ENCODE data around the gene COX6A2. TPM values are rescaled to one million over a fixed set of nuclear protein-coding genes. Genes with fewer than 3 reads are reported as not detected.
"Not testable (repeated sequence)": the region's sequence is repeated elsewhere in the genome, so short reads cannot be mapped to it uniquely, and the experiment has no call there.

Gene COX6A2
- total RNA-seq, 1 donor from 2014 or later, result not detected

- intact Hi-C loops (cut with micrococcal nuclease), result loop anchor here (2.0 kb wide), 1 partner anchor 15 kb away; no protein-coding TSS in a partner anchor
Observed at GRCh38 chr16:31461921-31462804, 34.0 kb upstream of the COX6A2 start.

- intact Hi-C loops (cut with micrococcal nuclease), result loop anchor here (2.0 kb wide), 1 partner anchor 15 kb away; no protein-coding TSS in a partner anchor
Observed at GRCh38 chr16:31461201-31461920, 33.2 kb upstream of the COX6A2 start.

GRCh38 chr16:31460582-31461002 lies 32.4 kb upstream of the COX6A2 start:
- intact Hi-C loops (cut with micrococcal nuclease), result loop anchor here (2.0 kb wide), 1 partner anchor 16 kb away; no protein-coding TSS in a partner anchor

GRCh38 chr16:31459687-31460581 lies 31.8 kb upstream of the COX6A2 start:
- intact Hi-C loops (cut with micrococcal nuclease), result loop anchor here (1.0 to 10.0 kb wide), 10 partner anchors 17 to 538 kb away; partner anchors contain the start of genes FUS, KAT8, SETD1A and STX4

GRCh38 chr16:31458844-31459686 lies 30.9 kb upstream of the COX6A2 start, which contains the start of gene ARMC5:
TSS of gene ARMC5 (plus strand) at chr16:31459501. CDS start at chr16:31459525, 24 bp downstream.
- intact Hi-C loops (cut with micrococcal nuclease), result loop anchor here (1.0 to 10.0 kb wide), 9 partner anchors 236 to 537 kb away; partner anchors contain the start of genes FUS, KAT8, SETD1A and STX4

GRCh38 chr16:31458073-31458843 lies 30.1 kb upstream of the COX6A2 start:
- intact Hi-C loops (cut with micrococcal nuclease), result loop anchor here (2.0 to 10.0 kb wide), 3 partner anchors 237 to 425 kb away; partner anchors contain the start of gene STX4

GRCh38 chr16:31456988-31457360 lies 28.8 kb upstream of the COX6A2 start:
- intact Hi-C loops (cut with micrococcal nuclease), result loop anchor here (5.0 to 10.0 kb wide), 2 partner anchors 238 to 255 kb away; a partner anchor contains a TSS

- intact Hi-C loops (cut with micrococcal nuclease), result loop anchor here (5.0 to 10.0 kb wide), 2 partner anchors 239 to 257 kb away; a partner anchor contains a TSS
Observed at GRCh38 chr16:31455601-31456314, 27.6 kb upstream of the COX6A2 start.

- intact Hi-C loops (cut with micrococcal nuclease), result loop anchor here (10.0 kb wide), 1 partner anchor 241 kb away; no protein-coding TSS in a partner anchor
Observed at GRCh38 chr16:31453255-31454204, 25.4 kb upstream of the COX6A2 start.

- intact Hi-C loops (cut with micrococcal nuclease), result loop anchor here (10.0 kb wide), 1 partner anchor 242 kb away; no protein-coding TSS in a partner anchor
Observed at GRCh38 chr16:31452631-31453106, 24.5 kb upstream of the COX6A2 start.

GRCh38 chr16:31451681-31452351 lies 23.7 kb upstream of the COX6A2 start:
- intact Hi-C loops (cut with micrococcal nuclease), result loop anchor here (10.0 kb wide), 1 partner anchor 243 kb away; no protein-coding TSS in a partner anchor

GRCh38 chr16:31451201-31451600 lies 23.0 kb upstream of the COX6A2 start:
- intact Hi-C loops (cut with micrococcal nuclease), result loop anchor here (10.0 kb wide), 1 partner anchor 244 kb away; no protein-coding TSS in a partner anchor

- intact Hi-C loops (cut with micrococcal nuclease), result not testable (repeated sequence)
Observed at GRCh38 chr16:31445931-31446330, 17.8 kb upstream of the COX6A2 start.

- intact Hi-C loops (cut with micrococcal nuclease), result loop anchor here (2.0 kb wide), 2 partner anchors 241 to 457 kb away; partner anchors contain the start of gene HSD3B7
Observed at GRCh38 chr16:31441956-31442355, 13.8 kb upstream of the COX6A2 start.

- intact Hi-C loops (cut with micrococcal nuclease), result no loop called here
Observed at GRCh38 chr16:31440516-31441184, 12.5 kb upstream of the COX6A2 start.

All from T-helper 2 cell treated with Interferon-gamma antibody and Interleukin-4, amounts not matched to agents 100 ng/mL and 5 ng/mL, for 36 hours (primary cell).